NCI-H1694 treated with DMSO at 0.1 percent for 48 hours (cell line): ENCODE results near the gene CXCL17.

ENCODE experiments used
- DNase-seq: peaks from one replicate; lab custom pipeline; 2025; lab: John Stamatoyannopoulos, UW

The CXCL17 gene

DNA sequence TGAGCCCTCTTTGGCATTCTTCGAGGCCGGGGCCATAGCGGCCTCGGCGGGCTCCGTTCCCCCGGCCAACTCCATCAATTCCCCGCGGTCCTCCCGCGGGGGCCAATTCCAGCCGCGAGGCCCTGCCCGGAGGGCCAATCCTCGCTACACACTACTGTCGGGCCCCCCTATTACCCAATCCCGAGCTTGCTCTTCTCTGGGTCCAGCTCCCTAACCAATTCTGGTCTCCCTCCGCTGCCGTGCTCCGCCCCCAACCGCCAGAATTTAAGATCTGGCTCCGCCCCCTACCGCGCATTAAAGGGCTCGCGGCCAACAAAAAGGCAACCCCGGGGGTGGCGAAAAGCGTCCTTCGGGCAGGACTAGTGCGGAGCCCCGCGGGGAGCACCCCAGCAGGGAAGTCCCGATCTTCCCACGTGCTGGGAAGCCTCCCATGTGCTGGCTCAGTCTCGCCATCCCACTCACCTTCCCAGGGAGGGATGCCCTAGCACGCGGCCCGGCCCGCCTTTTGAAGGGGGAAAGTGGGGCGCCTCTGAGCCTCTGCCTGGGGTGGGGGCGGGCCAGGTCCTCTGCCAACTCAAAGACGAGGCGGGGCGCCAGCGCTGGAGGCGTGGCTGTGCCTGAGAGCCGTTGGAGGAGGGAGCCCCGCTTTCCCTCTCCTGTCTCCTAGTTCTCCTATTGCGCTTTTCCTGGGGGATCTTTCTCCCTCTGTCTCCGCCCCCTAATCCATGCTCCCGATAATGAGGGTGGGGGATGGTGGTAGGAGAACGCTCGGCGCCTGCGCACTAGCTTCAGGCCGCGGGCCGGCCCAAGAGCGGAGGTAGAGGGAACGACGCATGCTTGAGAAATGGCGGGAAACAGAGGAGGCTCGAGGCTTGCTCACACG, 19.0 kb downstream of the CXCL17 start:
- DNase-seq, result no peak

DNA sequence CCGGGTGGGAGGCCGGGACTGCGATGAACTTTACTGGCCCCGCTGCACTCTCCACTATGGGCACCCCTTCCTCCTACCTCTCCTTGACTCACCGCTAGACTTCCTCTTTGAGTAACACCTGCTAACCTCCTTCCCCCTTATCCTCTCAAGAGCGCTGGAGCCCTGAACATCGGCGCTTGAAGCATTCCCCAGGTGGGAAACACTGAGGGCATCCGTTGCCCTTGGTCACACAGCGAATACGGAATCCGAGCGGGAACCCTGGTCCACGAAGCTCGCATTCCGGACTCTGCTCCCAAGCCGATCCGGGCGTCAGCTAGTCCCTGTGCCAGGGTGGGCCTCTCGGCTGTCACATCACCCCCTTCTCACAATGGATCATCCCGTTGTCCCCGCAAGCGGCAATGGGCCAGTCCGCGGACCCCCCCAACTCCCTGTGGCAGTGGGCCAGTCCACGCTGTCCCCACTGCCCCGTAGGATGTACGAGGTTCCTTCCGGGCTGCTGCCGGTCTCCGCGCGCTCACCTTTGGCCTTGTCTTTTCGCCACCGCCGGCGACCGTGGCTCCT, 19.8 kb downstream of the CXCL17 start:
- no peak for DNase-seq

DNA sequence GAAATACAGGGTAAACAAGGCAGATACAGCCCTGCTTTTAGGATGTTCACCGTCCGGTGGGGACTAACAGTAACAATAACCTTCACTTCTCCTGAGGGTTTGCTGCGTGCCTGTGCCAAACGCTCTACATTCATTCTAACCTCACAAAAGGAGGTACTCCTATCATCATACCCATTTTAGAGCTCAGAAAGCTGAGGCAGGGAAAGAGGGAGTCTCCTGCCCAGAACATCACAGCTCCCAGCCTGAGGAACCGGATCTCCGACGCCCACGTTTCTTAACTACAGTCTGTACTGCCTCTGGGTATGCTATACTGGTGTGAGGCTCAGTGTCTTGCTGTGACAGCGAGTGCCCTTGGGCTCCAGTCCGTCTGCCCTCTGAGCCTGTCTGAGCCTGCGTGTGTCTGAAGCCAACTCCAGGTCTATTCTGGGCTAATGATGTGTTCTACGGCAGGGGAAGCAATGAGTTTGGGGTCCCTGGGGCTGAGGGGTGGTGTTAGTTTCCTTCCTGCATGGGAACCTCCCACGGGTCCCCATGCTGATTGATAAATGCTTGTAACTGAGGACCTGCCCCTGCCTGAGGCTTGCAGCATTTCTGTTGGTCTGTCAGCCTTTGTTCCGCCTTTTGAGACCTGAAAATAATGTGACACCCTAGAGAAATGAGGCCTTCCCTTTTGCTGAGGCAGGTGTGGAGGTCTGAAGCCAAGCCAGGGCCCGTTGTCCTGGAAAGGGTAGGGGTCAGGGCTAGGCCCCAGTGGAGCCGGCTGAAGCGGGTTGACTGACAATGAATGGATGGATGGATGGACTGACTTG, 20.4 kb downstream of the CXCL17 start:
- DNase-seq, result no peak

DNA sequence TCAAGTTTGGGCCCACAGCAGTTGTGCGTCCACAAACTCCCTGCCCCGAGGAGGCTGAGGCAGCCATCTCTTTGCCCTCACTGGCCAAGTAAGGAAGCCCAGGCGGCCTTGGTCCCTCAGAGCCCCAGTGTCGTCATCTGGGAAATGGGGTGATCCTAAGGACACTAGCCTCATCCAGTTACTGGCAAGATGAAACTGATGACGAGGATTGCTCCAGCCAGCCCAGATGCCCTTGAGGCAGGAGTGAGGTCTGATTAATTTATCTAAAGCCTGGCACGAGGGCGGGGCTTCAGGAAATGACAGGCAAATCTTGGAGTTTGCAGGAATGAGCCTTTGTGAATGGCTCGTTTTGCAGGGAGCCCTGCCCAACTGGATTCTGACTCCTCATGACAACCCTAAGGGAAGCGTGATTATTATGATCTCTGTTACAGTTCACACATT, 21.1 kb downstream of the CXCL17 start:
- no peak for DNase-seq

GRCh38 chr19:42421101-42421500, 21.6 kb downstream of the CXCL17 start:
- no peak for DNase-seq

GRCh38 chr19:42420055-42420544, 22.6 kb downstream of the CXCL17 start:
- DNase-seq, result peak; percentile 66

DNA sequence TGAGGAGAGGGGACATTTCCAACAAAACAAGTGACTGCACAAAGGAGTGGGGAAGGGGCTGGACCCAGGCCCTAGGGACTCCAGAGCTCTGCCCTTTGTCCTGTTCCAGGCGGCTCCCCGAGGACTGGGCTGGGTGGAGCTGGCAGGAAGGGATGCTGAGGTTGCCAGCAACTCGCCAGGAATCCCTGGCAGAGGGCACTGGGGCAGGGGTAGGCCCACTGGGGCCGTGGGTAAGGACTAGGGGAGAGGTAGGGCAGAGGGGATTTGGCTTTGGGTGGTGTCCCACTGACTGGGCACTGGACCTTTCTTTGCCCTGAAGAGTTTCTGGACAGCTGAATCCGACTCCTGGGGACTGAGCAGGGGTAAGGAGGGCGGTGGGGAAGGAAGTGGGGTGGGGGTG, 23.4 kb downstream of the CXCL17 start:
- no peak for DNase-seq

GRCh38 chr19:42412661-42413076, 30.1 kb downstream of the CXCL17 start:
- DNase-seq, result no peak

- no peak for DNase-seq
Measured at GRCh38 chr19:42412227-42412626, 30.5 kb downstream of the CXCL17 start.

DNA sequence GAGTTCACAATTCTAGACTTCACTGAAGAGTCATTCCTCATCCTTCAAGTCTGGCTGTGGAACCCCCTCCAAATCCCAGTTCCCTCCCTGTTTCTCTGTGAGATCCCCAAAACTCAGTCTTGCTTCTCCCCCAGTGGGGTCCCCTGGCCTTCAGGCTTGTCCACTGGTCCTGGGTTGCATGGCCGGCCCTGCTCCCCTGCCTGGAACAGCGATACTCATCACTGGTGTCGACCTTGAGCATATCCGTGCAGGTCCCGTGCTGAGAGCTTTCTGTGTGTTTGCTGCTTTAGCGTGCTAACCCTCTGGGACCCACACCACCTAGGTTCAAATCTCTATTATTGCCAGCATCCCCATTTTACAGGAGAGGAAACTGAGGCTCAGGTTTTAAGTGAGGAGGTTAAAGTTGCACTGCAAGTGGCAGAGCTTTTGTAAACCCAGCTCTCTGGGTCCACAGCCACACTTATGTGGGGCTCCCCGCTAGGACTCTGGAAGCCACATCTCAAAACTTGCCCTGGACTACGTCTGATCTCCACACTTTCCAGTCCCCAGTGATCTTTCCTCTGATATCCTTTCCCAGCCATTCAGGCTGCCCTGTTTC, 31.1 kb downstream of the CXCL17 start:
- DNase-seq, result no peak

- no peak for DNase-seq
Measured at GRCh38 chr19:42410371-42410770, 32.4 kb downstream of the CXCL17 start.

DNA sequence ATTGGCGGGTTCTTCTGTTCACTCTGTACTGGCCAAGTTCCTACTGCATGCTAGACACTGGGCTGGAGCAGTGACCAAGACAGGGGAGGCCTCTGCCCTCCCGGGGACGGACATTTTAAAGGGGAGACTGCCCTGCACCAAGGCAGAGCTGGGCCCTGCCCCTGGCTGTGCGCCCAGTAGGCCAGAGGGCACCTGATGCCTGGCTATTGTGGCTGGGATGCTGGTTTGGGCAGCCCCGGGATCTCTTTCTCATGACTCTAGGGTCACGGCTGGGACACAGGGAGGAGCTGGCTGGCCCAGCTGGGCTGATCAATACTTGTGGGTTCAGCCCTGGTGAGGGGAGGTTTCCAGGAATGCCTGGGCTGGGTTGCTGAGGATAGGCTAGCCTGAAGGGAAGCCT, 33.3 kb downstream of the CXCL17 start:
- DNase-seq, result no peak

DNA sequence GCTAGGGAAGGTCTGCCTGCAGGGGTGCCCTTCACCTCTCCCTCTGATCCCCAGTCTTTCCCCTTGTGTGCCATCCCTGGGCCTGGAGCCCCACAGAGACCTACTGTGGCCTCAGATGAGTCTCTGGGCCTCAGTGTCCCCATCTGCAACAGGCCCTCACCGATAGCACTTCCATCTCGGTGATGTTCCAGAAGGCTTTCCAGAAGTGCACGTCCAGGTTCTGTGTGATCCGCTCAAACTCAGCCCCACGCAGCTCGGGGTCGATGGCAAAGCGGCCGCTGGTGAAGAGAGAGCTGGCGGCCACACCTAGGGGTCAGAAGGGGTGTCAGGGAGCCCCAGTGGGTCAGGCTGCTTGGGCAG, 35.0 kb downstream of the CXCL17 start:
- no peak for DNase-seq

- DNase-seq, result no peak
Measured at GRCh38 chr19:42407085-42407815, 35.5 kb downstream of the CXCL17 start.

GRCh38 chr19:42406111-42406510, 36.6 kb downstream of the CXCL17 start:
- DNase-seq, result no peak

- DNase-seq, result no peak
Measured at GRCh38 chr19:42403586-42403985, 39.2 kb downstream of the CXCL17 start.

DNA sequence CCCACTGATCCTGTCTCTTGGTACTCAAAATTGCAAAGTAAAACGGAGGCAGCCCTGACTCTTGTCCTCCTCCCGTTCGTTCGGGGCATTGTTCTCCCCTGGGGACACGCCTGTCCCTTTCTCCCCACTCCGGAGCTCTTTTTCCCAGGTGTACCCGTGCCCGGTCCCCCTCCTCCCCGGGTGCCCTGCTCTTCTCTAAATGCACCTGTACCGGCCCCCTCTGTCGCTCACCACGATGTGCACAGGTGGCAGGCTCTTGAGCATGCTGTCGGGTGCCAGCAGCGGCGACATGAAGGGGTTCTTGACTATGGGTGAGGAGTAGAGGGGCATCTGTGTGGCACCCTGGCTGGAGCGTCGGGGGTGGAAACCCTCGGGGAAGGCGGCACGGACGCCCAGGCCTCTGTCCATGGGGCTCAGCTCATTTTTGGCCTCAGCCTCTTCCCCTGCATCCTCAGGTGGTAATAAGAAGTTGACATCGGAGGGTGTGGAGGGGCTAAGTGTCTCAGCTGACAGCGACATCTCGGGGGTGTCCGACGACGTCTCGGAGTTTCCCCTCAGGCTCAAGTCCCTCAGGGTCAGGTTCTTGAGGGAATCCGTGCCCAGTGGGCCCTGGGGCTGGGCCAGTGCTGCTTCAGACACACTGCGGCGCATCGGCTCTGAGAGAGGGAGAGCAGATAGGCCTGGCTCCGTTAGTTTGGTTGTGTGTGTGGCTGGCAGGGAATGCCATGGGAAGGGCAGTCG, 40.2 kb downstream of the CXCL17 start:
- DNase-seq, result no peak

DNA sequence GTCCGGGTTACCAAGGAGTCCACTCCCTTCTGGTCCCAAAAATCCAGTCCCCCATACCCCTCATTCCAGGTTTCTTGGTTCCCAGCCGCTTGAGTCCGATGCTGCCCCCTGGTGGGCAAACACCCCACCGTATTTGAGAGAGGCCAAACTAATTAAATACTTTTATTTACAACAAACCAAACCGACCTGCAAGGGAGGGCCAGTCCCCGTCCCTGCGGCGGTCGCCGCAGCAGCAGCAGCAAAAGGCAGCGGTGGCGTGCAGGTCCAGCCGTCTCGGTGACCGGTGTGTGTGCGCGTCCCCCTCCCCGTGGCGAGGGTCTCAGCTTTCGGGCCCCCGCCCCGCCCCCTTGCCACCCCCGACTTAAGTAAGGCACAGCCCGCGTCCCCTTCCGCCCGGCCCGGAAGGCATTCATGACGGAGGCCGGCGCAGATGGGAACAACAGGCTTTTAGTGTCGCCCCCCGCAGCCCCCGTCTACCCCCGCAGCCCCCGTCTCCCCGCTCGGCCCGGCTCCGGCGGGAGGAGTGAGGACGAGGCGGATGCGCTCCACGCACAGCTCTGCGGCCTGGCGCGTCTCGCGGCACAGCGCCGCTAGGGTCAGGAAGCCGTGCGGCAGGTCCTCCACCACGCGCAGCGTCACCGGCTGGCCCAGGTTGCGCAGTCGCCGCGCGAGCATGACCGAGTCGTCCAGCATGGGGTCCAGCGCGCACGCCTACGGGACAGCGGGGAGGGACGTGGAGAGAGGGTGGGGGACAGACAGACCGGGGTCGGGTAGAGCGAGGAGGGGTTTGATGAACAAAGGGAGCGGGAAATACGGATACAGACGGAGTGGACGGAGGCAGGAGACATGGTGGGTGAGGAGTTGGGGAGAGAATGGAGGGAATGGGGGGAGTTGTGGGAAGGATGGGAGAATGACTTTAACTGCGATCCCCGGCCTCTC, 41.1 kb downstream of the CXCL17 start:
- peak; percentile 69 for DNase-seq

DNA sequence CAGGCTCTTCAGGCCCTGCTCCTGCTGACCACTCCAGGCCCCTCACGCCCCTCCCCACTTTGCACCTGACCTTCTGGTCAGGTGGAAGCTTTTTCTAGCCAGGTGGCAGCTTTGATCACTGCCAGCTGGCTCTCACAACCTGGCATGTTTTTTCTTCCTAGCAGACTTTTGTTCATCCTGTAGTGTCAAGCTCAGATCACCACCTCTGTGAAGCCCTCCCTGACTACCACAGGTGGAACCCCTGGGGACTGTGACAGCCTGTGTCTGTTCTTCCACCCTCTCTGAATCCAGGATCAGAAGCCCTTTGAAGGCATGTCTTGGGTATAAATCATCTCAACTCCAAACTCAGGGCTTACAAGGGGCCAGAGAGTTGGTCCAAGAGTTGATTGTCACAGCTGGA, 42.3 kb downstream of the CXCL17 start:
- DNase-seq, result no peak
